Endothelial cell of umbilical vein (primary cell): ENCODE measurements around the gene TEAD3. TPM values are rescaled to one million over a fixed set of nuclear protein-coding genes. Genes with fewer than 3 reads are reported as not detected.

Experiments used
- BruUV-seq: library from RNA; stranded (reverse); fragments of 400-500 nt; replicated peaks from 2 replicates; lab custom pipeline; 2021; lab: Mats Ljungman, UMichigan
- CTCF ChIA-PET: fragments of 300-600, 350-600 bp; sonication (Branson Sonifier 250); formaldehyde crosslinking; loops from one replicate; lab custom pipeline; 2021; ENCODE audit warnings: antibody characterized with exemption, inconsistent platforms; lab: Charles Lee
- POLR2A ChIA-PET: fragments of 300-600, 350-600 bp; sonication (Branson Sonifier 250); formaldehyde crosslinking; loops from one replicate; lab custom pipeline; 2021; ENCODE audit warnings: antibody characterized with exemption, inconsistent platforms; lab: Charles Lee
- DNase-seq: peaks from one replicate; pipeline ENCODE4 v3.0.0-alpha.2; 2011; ENCODE audit warnings: low read depth, low spot score
- FAIRE-seq: peaks from 2 replicates; lab custom pipeline; 2011; peaks lifted over from hg19 to GRCh38; lab: Jason Lieb, UNC
- H2AFZ ChIP-seq: 2 replicates; pipeline ENCODE4 v1.6.0; 2012; ENCODE audit warnings: low read depth, low read length, control low read depth, inconsistent platforms
- H3K27ac ChIP-seq: 2 replicates; pipeline ENCODE4 v1.5.1; 2011; ENCODE audit warnings: low read depth, mild to moderate bottlenecking, control low read depth, low read length, moderate library complexity; ENCODE audit not compliant: insufficient read depth
- H3K27me3 ChIP-seq, 2 experiments: 2 replicates each; pipeline versions ENCODE4 v1.6.0 to v1.6.1; 2011; ENCODE audit warnings: low read length in 2 of 2, mixed read lengths in 1 of 2; ENCODE audit not compliant: control insufficient read depth in 2 of 2, insufficient read depth in 2 of 2
- H3K36me3 ChIP-seq, 2 experiments: 2 replicates in 1 of 2; 3 replicates in 1 of 2; pipeline ENCODE4 v1.5.1; 2011; ENCODE audit warnings: low read length in 2 of 2, mild to moderate bottlenecking in 1 of 2, moderate library complexity in 1 of 2; ENCODE audit not compliant: control insufficient read depth in 2 of 2, insufficient read depth in 2 of 2; ENCODE audit errors: extremely low read depth in 1 of 2
- H3K4me1 ChIP-seq: 3 replicates; pipeline ENCODE4 v1.5.1; 2011; ENCODE audit warnings: mild to moderate bottlenecking, low read length; ENCODE audit not compliant: control insufficient read depth, insufficient read depth; ENCODE audit errors: extremely low read depth
- H3K4me2 ChIP-seq: 2 replicates; pipeline ENCODE4 v1.6.1; 2011; ENCODE audit warnings: low read length, control low read depth, mixed read lengths; ENCODE audit not compliant: insufficient read depth
- H3K4me3 ChIP-seq, 3 experiments: fragments of 200-600 bp in 1 of 3; sonication (generic), shearing (Covaris generic) in 1 of 3; replicated peaks in 1 of 3; 2 replicates each; pipeline ENCODE4 v1.5.1; 2011 to 2016; ENCODE audit warnings: control low read depth in 3 of 3, low read length in 3 of 3, mild to moderate bottlenecking in 2 of 3, inconsistent platforms in 1 of 3, low read depth in 1 of 3, moderate library complexity in 1 of 3; ENCODE audit not compliant: insufficient read depth in 1 of 3
- H3K79me2 ChIP-seq: 2 replicates; pipeline ENCODE4 v1.6.0; 2012; ENCODE audit warnings: low read length, inconsistent platforms; ENCODE audit not compliant: control insufficient read depth, insufficient read depth
- H3K9ac ChIP-seq: replicated peaks from 2 replicates; pipeline ENCODE3; 2011; ENCODE audit warnings: low read length, control low read depth; ENCODE audit not compliant: insufficient read depth; ENCODE audit errors: extremely low read depth
- H3K9me1 ChIP-seq: replicated peaks from 3 replicates; pipeline ENCODE4 v1.6.0; 2011; ENCODE audit warnings: mild to moderate bottlenecking, low read length; ENCODE audit not compliant: control insufficient read depth, insufficient read depth; ENCODE audit errors: extremely low read depth
- H3K9me3 ChIP-seq: replicated peaks from 2 replicates; pipeline ENCODE4 v1.5.1; 2012; ENCODE audit warnings: low read length, inconsistent platforms; ENCODE audit not compliant: control insufficient read depth, insufficient read depth
- H4K20me1 ChIP-seq: replicated peaks from 2 replicates; pipeline ENCODE3; 2011; ENCODE audit warnings: mild to moderate bottlenecking, low read length; ENCODE audit not compliant: control insufficient read depth, insufficient read depth; ENCODE audit errors: extremely low read depth
- EZH2 ChIP-seq: IDR thresholded peaks from 2 replicates; pipeline ENCODE4 v1.6.1; 2012; ENCODE audit warnings: borderline replicate concordance, low read depth, mild to moderate bottlenecking, moderate library complexity, low read length, inconsistent platforms; ENCODE audit not compliant: severe bottlenecking
- FOS ChIP-seq: IDR thresholded peaks from 2 replicates; pipeline ENCODE4 v1.6.1; 2011; ENCODE audit warnings: mild to moderate bottlenecking, low read length, moderate library complexity, borderline replicate concordance; ENCODE audit not compliant: insufficient read depth
- GATA2 ChIP-seq: IDR thresholded peaks from 2 replicates; pipeline ENCODE4 v1.7.0; 2011; ENCODE audit warnings: low read depth, mild to moderate bottlenecking, moderate library complexity, mixed read lengths, low read length; ENCODE audit not compliant: insufficient read length, insufficient read depth
- POLR2A ChIP-seq: IDR thresholded peaks from 2 replicates; pipeline ENCODE4 v1.6.1; 2012; ENCODE audit warnings: low read depth, mild to moderate bottlenecking, control low read depth, low read length
- dilution Hi-C: fragments of 300-500 bp; cut with MboI; formaldehyde crosslinking; loops from one replicate; pipeline ENCODE4 v1.15.0; 2019; ENCODE audit warnings: low sequenced_read_pairs; ENCODE audit not compliant: extremely low pct_ligation_motif_present
- intact Hi-C: fragments of 100-400 bp; cut with micrococcal nuclease; formaldehyde crosslinking; loops from one replicate; pipeline ENCODE4 v1.10.0; 2022
- polyA plus RNA-seq, 4 experiments: library from polyadenylated mRNA; depleted of rRNA in 3 of 4; stranded (reverse) in 3 of 4; unstranded in 1 of 4; fragments of >200 nt; gene quantifications; 2 replicates each; pipeline versions ENCODE4 v1.2.1 to v1.2.3, GENCODE V29; 2011 to 2012; ENCODE audit warnings: missing spikeins in 1 of 4
- total RNA-seq: library from RNA; stranded (reverse); gene quantifications from 2 replicates; pipeline ENCODE4 v1.2.3, GENCODE V29; 2021
- TF ChIP-seq, protein P1 (sequence below), 2 donors: IDR thresholded peaks; 1 replicate in 1 of 2; 2 replicates in 1 of 2; pipeline ENCODE4 v1.5.1; 2011; ENCODE audit warnings: low read length in 2 of 2, mild to moderate bottlenecking in 2 of 2, moderate library complexity in 2 of 2, control low read depth in 1 of 2, inconsistent platforms in 1 of 2, low read depth in 1 of 2; ENCODE audit not compliant: insufficient read depth in 1 of 2; ENCODE audit errors: extremely low read depth in 1 of 2

TEAD3 gene
- total and polyA plus RNA-seq, 2 donors (not counting 3 experiments of a cell fraction or from before 2014, with no cell fraction given): 1.1 to 1.6 TPM

- Histone ChIP-seq H3K9ac (no peak overlapping the region), H2AFZ (no peak overlapping the region), H3K4me2 (no peak overlapping the region), H3K36me3 (no peaks in the 10 kb centered on the region), H3K27ac (no peak overlapping the region), H3K27me3 (peaks cover 9 to 10% of the 10 kb centered on the region in 2 experiments), H4K20me1 (no peaks in the 10 kb centered on the region), H3K4me3 (no peak overlapping the region), H3K4me1 (peaks cover under 1% of the 10 kb centered on the region), H3K9me1 (no peaks in the 10 kb centered on the region), H3K79me2 (no peaks in the 10 kb centered on the region), H3K9me3 (no peaks in the 10 kb centered on the region)
- ChIA-PET POLR2A (no interaction called here), CTCF (interaction anchor here (0.5 kb wide), 1 partner anchor 11 kb away, joined by 3 read pairs; no protein-coding TSS in a partner anchor)
- TF ChIP-seq GATA2 (no peak), FOS (no peak), EZH2 (no peak), POLR2A (no peak)
- TF ChIP-seq, protein P1, sequence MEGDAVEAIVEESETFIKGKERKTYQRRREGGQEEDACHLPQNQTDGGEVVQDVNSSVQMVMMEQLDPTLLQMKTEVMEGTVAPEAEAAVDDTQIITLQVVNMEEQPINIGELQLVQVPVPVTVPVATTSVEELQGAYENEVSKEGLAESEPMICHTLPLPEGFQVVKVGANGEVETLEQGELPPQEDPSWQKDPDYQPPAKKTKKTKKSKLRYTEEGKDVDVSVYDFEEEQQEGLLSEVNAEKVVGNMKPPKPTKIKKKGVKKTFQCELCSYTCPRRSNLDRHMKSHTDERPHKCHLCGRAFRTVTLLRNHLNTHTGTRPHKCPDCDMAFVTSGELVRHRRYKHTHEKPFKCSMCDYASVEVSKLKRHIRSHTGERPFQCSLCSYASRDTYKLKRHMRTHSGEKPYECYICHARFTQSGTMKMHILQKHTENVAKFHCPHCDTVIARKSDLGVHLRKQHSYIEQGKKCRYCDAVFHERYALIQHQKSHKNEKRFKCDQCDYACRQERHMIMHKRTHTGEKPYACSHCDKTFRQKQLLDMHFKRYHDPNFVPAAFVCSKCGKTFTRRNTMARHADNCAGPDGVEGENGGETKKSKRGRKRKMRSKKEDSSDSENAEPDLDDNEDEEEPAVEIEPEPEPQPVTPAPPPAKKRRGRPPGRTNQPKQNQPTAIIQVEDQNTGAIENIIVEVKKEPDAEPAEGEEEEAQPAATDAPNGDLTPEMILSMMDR (IDR thresholded peaks at IDR 0.05; ENCODE audit: extremely low read depth in 1 of 2, insufficient read depth in 1 of 2, low read depth in 1 of 2, low read length in 2 of 2): no peak
- dilution Hi-C loops: no loop called here
- FAIRE-seq (no peak), DNase-seq (no peak)
- intact Hi-C loops: loop anchor here (2.0 kb wide), 1 partner anchor 24 kb away; the partner anchor contains the start of gene RPL10A
- no TSS peak for BruUV-seq
Measured at GRCh38 chr6:35492258-35492973, 4.5 kb downstream of the TEAD3 start.
